Transverse colon (tissue), 4 donors: ENCODE measurements around the gene ZNF25.

ENCODE experiments used
- CTCF ChIP-seq, 5 experiments: fragments of 200-600 bp in 3 of 5; fragments of 450-650 bp in 2 of 5; sonication (generic) in 3 of 5; IDR thresholded peaks; 1 replicate in 2 of 5; 2 replicates in 3 of 5; pipeline ENCODE4 v1.5.1; 2016 to 2017; ENCODE audit warnings: antibody characterized with exemption in 5 of 5, inconsistent platforms in 3 of 5, mild to moderate bottlenecking in 2 of 5, moderate library complexity in 1 of 5
- EP300 ChIP-seq: sonication (generic); formaldehyde crosslinking; IDR thresholded peaks from one replicate; pipeline ENCODE4 v1.6.1; 2017; ENCODE audit warnings: antibody characterized with exemption, low read depth
- POLR2A ChIP-seq: fragments of 450-650 bp; IDR thresholded peaks from one replicate; pipeline ENCODE4 v1.6.1; 2016; ENCODE audit warnings: antibody characterized with exemption, mild to moderate bottlenecking, moderate library complexity
- POLR2AphosphoS5 ChIP-seq, 3 donors: sonication (generic); formaldehyde crosslinking; IDR thresholded peaks; one replicate each; pipeline ENCODE4 v1.6.1; 2016; ENCODE audit warnings: antibody characterized with exemption in 3 of 3

DNA sequence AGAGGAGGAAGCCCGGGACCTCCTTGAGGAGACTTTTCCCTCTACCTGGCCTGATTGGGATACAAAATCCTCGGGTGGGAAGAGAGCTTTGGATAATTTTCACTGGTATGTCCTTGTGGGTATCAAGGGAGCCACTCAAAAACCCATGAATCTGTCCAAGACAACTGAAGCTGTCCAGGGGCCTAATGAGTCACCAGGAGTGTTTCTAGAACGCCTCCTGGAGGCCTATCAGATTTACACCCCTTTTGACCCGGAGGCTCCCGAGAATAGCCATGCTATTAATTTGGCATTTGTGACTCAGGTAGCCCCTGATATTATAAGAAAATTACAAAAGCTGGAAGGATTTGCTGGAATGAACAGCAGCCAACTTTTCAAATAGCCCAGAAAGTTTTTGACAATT lies 38.6 kb downstream of the ZNF25 start:
- TF ChIP-seq CTCF (IDR thresholded peaks at IDR 0.05) (no peak), POLR2A (no peak), POLR2AphosphoS5 (IDR thresholded peaks at IDR 0.05) (no peak), EP300 (no peak)
